ENCODE data around the gene TNFSF9. TPM values are rescaled to one million over a fixed set of nuclear protein-coding genes. Genes with fewer than 3 reads are reported as not detected.
A peak's percentile ranks its signal among the peaks of the same experiment; 100 is the strongest.

TNFSF9 gene
- total RNA-seq, 3 donors from 2014 or later (not counting 1 experiment from before 2014, with no cell fraction given) = 3.3 to 6.0 (median 5.6) TPM

DNA sequence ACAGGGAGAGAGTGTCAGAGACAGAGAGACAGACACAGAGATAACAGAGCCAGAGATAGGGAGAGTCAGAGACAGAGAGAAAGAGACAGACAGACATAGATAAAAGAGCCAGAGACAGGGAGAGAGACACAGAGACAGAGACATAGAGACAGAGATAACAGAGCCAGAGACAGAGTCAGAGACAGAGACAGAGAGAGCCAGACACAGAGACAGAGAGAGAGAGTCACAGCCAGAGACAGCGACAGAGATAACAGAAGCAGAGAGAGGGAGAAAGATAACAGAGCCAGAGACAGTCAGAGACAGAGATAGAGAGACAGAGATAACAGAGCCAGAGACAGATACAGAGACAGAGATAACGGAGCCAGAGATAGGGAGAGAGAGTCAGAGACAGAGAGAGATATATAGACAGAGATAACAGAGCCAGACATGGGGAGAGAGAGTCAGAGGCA, 865 bp upstream of the TNFSF9 start:
- H3K9me3 ChIP-seq (ENCODE audit: control insufficient read depth, insufficient read depth, low read length) = no peaks in the 10 kb centered on the region
- Mint-ChIP-seq H3K36me3 (no peaks in the 10 kb centered on the region), H3K4me3 (peak overlapping the region; percentile 89), H3K4me1 (peaks cover 10 to 36% of the 10 kb centered on the region in 2 donors), H3K9me3 (no peaks in the 10 kb centered on the region), H3K27ac (peak overlapping the region in 1 of 2 donors; percentile 56), H3K27me3 (ENCODE audit: low read depth in 2 of 2) (peaks cover 0 to 34% of the 10 kb centered on the region in 2 donors)
- ATAC-seq (no peak), DNase-seq (no peak)
- WGBS (ENCODE audit: insufficient coverage) = 79% methylated on average over 2 of the region's 2 CpGs
- H3K36me3 ChIP-seq (ENCODE audit: control insufficient read depth, insufficient read depth, low read length) = no peaks in the 10 kb centered on the region
- TF ChIP-seq, protein P1, sequence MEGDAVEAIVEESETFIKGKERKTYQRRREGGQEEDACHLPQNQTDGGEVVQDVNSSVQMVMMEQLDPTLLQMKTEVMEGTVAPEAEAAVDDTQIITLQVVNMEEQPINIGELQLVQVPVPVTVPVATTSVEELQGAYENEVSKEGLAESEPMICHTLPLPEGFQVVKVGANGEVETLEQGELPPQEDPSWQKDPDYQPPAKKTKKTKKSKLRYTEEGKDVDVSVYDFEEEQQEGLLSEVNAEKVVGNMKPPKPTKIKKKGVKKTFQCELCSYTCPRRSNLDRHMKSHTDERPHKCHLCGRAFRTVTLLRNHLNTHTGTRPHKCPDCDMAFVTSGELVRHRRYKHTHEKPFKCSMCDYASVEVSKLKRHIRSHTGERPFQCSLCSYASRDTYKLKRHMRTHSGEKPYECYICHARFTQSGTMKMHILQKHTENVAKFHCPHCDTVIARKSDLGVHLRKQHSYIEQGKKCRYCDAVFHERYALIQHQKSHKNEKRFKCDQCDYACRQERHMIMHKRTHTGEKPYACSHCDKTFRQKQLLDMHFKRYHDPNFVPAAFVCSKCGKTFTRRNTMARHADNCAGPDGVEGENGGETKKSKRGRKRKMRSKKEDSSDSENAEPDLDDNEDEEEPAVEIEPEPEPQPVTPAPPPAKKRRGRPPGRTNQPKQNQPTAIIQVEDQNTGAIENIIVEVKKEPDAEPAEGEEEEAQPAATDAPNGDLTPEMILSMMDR (IDR thresholded peaks at IDR 0.05) = no peak
- peaks cover 38% of the 10 kb centered on the region for H3K4me1 ChIP-seq (ENCODE audit: control insufficient read depth, insufficient read depth, low read length)
- intact Hi-C loops (cut with micrococcal nuclease) = no loop called here
- peaks cover 17% of the 10 kb centered on the region for H3K27me3 ChIP-seq (ENCODE audit: control insufficient read depth, insufficient read depth, low read length)
- no peak overlapping the region for H3K27ac ChIP-seq (ENCODE audit: low read length)
- H3K4me3 ChIP-seq (ENCODE audit: low read length) = no peak overlapping the region

DNA sequence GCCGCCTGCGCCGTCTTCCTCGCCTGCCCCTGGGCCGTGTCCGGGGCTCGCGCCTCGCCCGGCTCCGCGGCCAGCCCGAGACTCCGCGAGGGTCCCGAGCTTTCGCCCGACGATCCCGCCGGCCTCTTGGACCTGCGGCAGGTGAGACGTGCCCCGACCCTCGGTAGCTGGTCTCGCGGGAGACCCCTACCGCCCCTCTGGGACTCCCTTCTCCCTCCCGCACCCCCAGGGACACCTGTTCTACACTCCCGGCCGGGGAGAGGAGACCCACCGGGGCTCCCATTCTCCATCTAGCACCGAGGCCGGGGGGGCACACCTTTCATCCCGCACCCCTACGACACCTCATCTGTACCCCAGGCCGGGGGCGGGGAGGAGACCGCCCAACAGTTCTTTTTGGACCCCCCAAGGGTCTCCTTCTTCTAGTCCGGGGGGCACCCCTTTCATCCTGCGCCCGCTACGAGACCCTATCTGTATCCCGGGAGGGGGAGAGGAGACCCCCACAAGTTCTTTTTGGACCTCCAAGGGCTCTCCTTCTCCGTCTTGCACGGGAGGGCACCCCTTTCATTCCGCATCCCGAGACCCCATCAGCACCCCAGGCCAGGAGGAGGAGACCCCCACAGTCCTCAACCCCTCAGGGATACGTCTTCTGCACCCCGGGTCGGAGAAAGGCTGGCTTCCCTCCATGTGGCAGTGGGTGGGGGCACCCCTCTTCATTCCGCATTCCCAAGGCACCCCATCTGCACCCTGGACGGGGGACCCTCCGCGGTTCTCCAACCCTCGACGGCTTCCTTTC, 533 bp downstream of the TNFSF9 start:
- peaks cover 0 to 34% of the 10 kb centered on the region in 2 donors for H3K27me3 Mint-ChIP-seq (ENCODE audit: low read depth in 2 of 2)
- TF ChIP-seq, protein P1 (IDR thresholded peaks at IDR 0.05) = no peak
- Histone ChIP-seq H3K27me3 (ENCODE audit: control insufficient read depth, insufficient read depth, low read length) (peaks cover 17% of the 10 kb centered on the region), H3K4me3 (ENCODE audit: low read length) (peak overlapping the region; percentile 62), H3K9me3 (ENCODE audit: control insufficient read depth, insufficient read depth, low read length) (no peaks in the 10 kb centered on the region), H3K4me1 (ENCODE audit: control insufficient read depth, insufficient read depth, low read length) (peaks cover 47% of the 10 kb centered on the region), H3K36me3 (ENCODE audit: control insufficient read depth, insufficient read depth, low read length) (no peaks in the 10 kb centered on the region), H3K27ac (ENCODE audit: low read length) (peak overlapping the region; percentile 41)
- peak overlapping the region; percentile 81 for H3K4me3 Mint-ChIP-seq
- intact Hi-C loops (cut with micrococcal nuclease) = no loop called here
- H3K4me1 Mint-ChIP-seq = peaks cover 17 to 44% of the 10 kb centered on the region in 2 donors
- ATAC-seq (peak in 1 of 3 donors; percentile 6), DNase-seq (no peak)
- H3K27ac Mint-ChIP-seq = peak overlapping the region in 1 of 2 donors; percentile 56
- WGBS (ENCODE audit: insufficient coverage) = 10% methylated on average over 55 of the region's 57 CpGs
- no peaks in the 10 kb centered on the region for H3K9me3 Mint-ChIP-seq
- H3K36me3 Mint-ChIP-seq = no peaks in the 10 kb centered on the region

DNA sequence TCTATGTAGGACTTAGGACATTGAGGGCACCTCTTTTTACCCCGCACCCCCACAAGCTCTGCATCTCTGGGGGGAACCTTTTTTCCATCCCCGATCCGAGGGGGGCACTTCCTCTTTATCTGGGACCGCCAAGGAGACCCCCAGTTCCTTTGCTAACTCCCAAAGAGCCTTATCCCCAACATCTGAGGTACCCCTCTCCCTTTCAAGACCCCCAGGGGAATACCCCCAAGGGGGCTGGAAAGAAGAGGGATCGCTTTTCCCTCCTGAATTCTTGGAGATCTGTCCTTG, 1.1 kb downstream of the TNFSF9 start:
- H3K4me1 Mint-ChIP-seq = peaks cover 17 to 45% of the 10 kb centered on the region in 2 donors
- intact Hi-C loops (cut with micrococcal nuclease) = no loop called here
- DNase-seq (no peak), ATAC-seq (no peak)
- H3K4me3 Mint-ChIP-seq = peak overlapping the region; percentile 81
- Histone ChIP-seq H3K27ac (ENCODE audit: low read length) (no peak overlapping the region), H3K4me1 (ENCODE audit: control insufficient read depth, insufficient read depth, low read length) (peaks cover 53% of the 10 kb centered on the region), H3K36me3 (ENCODE audit: control insufficient read depth, insufficient read depth, low read length) (no peaks in the 10 kb centered on the region), H3K4me3 (ENCODE audit: low read length) (peak overlapping the region; percentile 62), H3K27me3 (ENCODE audit: control insufficient read depth, insufficient read depth, low read length) (peaks cover 17% of the 10 kb centered on the region), H3K9me3 (ENCODE audit: control insufficient read depth, insufficient read depth, low read length) (no peaks in the 10 kb centered on the region)
- H3K36me3 Mint-ChIP-seq = no peaks in the 10 kb centered on the region
- 31% methylated on average over 5 of the region's 5 CpGs for WGBS (ENCODE audit: insufficient coverage)
- peaks cover 0 to 34% of the 10 kb centered on the region in 2 donors for H3K27me3 Mint-ChIP-seq (ENCODE audit: low read depth in 2 of 2)
- no peaks in the 10 kb centered on the region for H3K9me3 Mint-ChIP-seq
- H3K27ac Mint-ChIP-seq = peak overlapping the region in 1 of 2 donors; percentile 56
- TF ChIP-seq, protein P1 (IDR thresholded peaks at IDR 0.05) = no peak
